RKO (cell line): ENCODE results near the gene CTNNBL1.

Experiments
- DNase-seq: peaks from one replicate; pipeline ENCODE4 v3.0.0-alpha.2; 2016; ENCODE audit warnings: low spot score

Gene CTNNBL1

DNA sequence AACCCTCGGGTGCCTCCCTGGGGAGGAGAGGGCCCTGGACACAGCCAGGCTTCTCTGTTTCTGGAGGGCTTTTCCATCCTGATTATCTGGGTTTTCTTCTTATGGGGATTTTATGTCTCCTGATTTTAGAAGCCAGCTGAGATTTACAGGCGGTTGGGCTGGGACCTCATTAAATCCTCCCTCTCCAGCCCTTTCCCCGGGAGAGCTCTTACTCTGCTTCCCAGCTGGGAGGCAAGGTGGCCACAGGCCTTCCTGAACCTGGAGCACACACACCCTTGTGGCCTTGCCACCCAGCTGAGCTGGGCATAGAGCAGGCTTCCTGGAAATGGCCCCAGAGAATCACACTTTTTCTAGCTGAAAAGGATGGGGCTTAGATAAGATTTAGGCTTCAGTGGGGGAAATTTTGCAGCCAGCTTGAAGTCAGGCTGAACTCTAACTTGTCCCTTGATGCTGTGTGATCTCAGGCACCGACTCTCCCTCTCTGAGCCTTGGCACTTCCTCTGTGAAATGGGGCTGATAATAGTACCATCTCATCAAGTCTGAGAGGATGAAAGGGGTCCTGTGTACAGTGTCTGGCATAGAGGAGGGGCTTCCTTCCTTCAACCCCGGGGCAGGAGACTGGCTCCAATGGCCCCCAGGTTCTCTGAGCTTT, 225.7 kb downstream of the CTNNBL1 start:
- no peak for DNase-seq

DNA sequence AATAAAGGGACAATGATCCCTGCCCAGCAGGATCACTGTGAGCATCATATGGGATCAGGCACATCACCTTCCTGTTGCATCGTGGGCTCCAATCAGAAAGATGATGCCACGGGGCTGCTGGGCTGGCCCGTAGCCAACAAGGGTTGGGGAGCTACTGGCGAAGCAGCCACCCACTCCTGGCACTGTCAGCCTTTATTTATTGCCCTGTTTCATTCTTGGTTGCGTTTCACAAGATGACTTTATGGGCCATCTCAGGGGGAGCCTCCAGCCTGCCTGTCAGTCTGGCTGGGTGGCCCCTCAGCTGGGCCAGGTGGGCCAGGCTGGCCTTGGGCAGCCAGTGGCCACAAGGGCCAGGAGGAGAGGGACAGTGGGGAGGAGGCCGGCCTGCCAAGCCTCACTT, 226.4 kb downstream of the CTNNBL1 start:
- no peak for DNase-seq

DNA sequence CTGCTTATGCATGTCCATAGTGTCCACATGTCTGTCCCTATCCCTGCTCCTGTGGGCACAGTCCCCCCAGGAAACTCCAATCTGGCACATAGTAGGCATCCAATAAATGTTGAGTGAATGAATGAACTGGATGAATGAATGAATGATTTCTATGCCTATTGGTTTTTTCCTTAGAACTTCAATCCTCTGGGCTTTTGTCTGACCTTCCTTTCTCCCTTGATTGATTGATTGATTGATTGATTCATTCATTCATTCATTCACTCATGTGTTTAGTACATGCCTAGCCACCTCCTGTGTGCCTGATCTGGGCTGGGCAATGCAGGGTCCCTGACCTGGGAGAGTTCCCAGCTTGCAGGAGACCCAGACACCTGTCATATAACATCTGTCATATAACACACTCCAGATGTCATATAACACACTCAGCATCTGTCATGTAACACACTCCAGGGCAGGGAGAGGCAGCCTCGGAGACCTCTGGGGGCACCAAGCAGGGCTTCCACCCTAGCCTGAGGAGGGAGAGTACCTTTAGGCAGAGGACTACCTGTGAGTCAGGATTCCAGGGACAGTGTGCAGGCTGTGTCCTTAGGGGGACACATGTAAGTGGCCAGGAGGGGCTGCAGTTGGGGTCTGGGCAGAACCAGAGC, 227.0 kb downstream of the CTNNBL1 start:
- DNase-seq = no peak

DNA sequence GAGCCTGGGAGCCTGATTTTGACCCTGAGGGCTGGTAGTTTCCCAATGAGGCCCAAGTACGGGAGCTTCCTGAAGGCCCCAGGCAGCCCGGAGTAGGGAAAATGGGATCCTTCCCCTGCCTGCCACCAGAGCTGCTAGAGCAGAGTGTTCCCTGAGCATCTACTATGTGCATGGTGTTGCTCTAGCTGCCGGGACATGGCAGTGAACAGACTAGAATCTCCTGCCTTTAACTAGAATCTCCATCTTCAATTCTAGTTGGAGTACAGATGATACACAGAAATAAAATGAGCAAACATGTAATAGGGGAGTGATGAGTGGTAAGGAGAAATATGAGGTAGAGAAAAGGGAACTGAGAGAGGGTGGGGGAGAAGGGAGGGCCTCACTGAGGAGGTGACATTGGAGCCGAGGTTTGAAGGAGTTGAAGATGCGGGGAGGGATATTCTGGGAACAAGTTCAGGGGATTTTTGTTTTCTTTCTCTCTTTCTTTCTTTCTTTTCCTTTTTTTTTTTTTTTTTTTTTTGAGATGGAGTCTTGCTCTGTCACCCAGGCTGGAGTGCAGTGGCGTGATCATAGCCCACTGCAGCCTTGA, 227.6 kb downstream of the CTNNBL1 start:
- DNase-seq = no peak
